Pons (tissue), 1 donor: ENCODE measurements around the gene HM13.
A peak's percentile ranks its signal among the peaks of the same experiment; 100 is the strongest.
"Not testable (repeated sequence)": the region's sequence is repeated elsewhere in the genome, so short reads cannot be mapped to it uniquely, and the experiment has no call there.

Source experiments
- DNase-seq: peaks from one replicate; pipeline ENCODE4 v3.0.0-alpha.2; 2016; ENCODE audit warnings: low spot score

HM13 gene

GRCh38 chr20:31500527-31500926 lies 13.7 kb upstream of the HM13 start:
- no peak for DNase-seq

GRCh38 chr20:31502884-31503673 lies 11.2 kb upstream of the HM13 start:
- DNase-seq = peak; percentile 79

- no peak for DNase-seq
Measured at GRCh38 chr20:31505903-31506302, 8.3 kb upstream of the HM13 start.

- no peak for DNase-seq
Measured at GRCh38 chr20:31508517-31509244, 5.6 kb upstream of the HM13 start.

- DNase-seq = no peak
Measured at GRCh38 chr20:31515072-31515774, 981 bp downstream of the HM13 start.

- no peak for DNase-seq
Measured at GRCh38 chr20:31515775-31516107, 1.5 kb downstream of the HM13 start.

- no peak for DNase-seq
Measured at GRCh38 chr20:31516166-31516565, 1.9 kb downstream of the HM13 start.

- DNase-seq = no peak
Measured at GRCh38 chr20:31516651-31517050, 2.4 kb downstream of the HM13 start.

GRCh38 chr20:31517373-31517772 lies 3.1 kb downstream of the HM13 start:
- DNase-seq = no peak

- DNase-seq = not testable (repeated sequence)
Measured at GRCh38 chr20:31521267-31521666, 7.0 kb downstream of the HM13 start.

GRCh38 chr20:31522731-31523130 lies 8.5 kb downstream of the HM13 start:
- DNase-seq = no peak

GRCh38 chr20:31523361-31524283 lies 9.4 kb downstream of the HM13 start:
- peak; percentile 63 for DNase-seq

- no peak for DNase-seq
Measured at GRCh38 chr20:31527266-31527665, 13.0 kb downstream of the HM13 start.

GRCh38 chr20:31535298-31535697 lies 21.1 kb downstream of the HM13 start:
- DNase-seq = no peak

GRCh38 chr20:31536575-31536974 lies 22.3 kb downstream of the HM13 start:
- no peak for DNase-seq

- no peak for DNase-seq
Measured at GRCh38 chr20:31537116-31537871, 23.1 kb downstream of the HM13 start.

- DNase-seq = no peak
Measured at GRCh38 chr20:31537890-31538289, 23.6 kb downstream of the HM13 start.

GRCh38 chr20:31538326-31538725 lies 24.1 kb downstream of the HM13 start:
- no peak for DNase-seq

GRCh38 chr20:31539636-31540035 lies 25.4 kb downstream of the HM13 start:
- not testable (repeated sequence) for DNase-seq

- no peak for DNase-seq
Measured at GRCh38 chr20:31540406-31540805, 26.2 kb downstream of the HM13 start.

- DNase-seq = no peak
Measured at GRCh38 chr20:31542201-31542842, 28.1 kb downstream of the HM13 start.
